ENCODE data around the gene OPCML.
A peak's percentile ranks its signal among the peaks of the same experiment; 100 is the strongest.

Gene OPCML

DNA sequence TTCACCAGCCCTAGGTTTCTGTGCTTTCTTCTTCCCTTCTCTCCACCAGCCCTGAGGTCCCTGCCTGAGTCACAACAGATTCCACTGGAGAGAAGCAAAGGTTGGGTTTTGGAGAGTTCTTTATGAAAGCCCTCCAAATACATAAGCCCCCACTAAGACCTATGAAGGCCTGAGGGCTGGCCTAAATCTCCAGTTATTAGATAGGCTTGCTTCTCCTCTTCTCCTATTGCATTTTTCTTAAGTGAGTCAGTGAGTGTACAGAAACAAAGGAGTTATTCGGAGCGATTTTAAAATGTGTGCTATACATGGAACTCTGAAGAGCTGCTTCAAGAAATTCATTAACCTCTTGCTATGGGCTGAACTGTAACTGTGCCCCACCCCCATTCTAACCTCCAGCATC, 1057.3 kb downstream of the OPCML start:
- H3K27ac ChIP-seq, result no peak overlapping the region
- no peak overlapping the region for H3K4me3 ChIP-seq (ENCODE audit: low read depth, low read length)
- no peak for DNase-seq
- TF ChIP-seq CTCF (IDR thresholded peaks at IDR 0.05; ENCODE audit: low read depth, low read length), result no peak
- no peaks in the 10 kb centered on the region for H3K36me3 ChIP-seq
- H3K27me3 ChIP-seq (ENCODE audit: insufficient read depth, low read depth, severe bottlenecking), result no peaks in the 10 kb centered on the region
- no peaks in the 10 kb centered on the region for H3K9me3 ChIP-seq (ENCODE audit: severe bottlenecking)

DNA sequence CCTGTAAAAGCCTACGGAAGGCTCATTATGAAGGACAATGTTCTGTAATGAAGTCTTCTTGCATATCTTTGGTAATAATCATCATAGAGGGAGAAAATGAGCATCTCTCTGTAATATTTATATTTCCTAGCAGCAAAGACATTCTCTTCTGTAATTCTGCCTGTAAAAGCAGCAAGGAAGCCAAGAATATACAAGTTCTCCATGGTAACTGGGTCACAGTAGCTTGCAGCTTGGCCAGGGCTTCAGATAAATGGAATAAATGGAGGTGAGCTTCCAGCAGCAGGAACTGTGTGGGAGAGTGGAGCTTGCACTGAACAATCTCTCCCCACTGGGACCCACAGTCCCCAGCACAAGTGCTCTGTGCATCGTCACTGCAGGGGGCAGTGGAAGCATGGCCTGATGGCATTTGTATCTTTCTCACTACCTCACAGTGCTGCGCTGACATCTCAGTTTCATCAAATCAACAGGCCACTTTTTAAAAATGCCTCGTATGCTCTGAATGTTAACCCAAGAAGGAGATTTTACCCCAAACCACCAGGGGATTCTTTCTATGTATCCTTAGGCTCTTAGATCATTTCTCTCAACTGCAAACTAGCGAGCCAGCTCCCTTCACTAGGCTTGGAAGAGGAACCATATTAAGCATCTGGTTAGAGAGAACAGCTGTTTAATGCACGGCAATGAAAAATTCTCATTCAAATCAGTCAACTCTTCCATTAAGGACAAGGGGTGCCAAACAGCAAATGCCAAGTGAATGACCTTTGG, 1059.7 kb downstream of the OPCML start:
- peak; percentile 44 for TF ChIP-seq CTCF (IDR thresholded peaks at IDR 0.05; ENCODE audit: low read depth, low read length)
- peak; percentile 16 for DNase-seq

GRCh38 chr11:132471466-132471865, 1060.8 kb downstream of the OPCML start:
- no peaks in the 10 kb centered on the region for H3K27me3 ChIP-seq (ENCODE audit: insufficient read depth, low read depth, severe bottlenecking)
- no peaks in the 10 kb centered on the region for H3K36me3 ChIP-seq
- H3K27ac ChIP-seq, result no peak overlapping the region
- no peak overlapping the region for H3K4me3 ChIP-seq (ENCODE audit: low read depth, low read length)
- no peaks in the 10 kb centered on the region for H3K9me3 ChIP-seq (ENCODE audit: severe bottlenecking)
- DNase-seq, result no peak
- no peak for TF ChIP-seq CTCF (IDR thresholded peaks at IDR 0.05; ENCODE audit: low read depth, low read length)

More for the DNA sequence above, 1059.7 kb downstream of the OPCML start:
- Histone ChIP-seq H3K9me3 (ENCODE audit: severe bottlenecking) (no peaks in the 10 kb centered on the region), H3K27ac (no peak overlapping the region), H3K27me3 (ENCODE audit: insufficient read depth, low read depth, severe bottlenecking) (no peaks in the 10 kb centered on the region), H3K4me3 (ENCODE audit: low read depth, low read length) (no peak overlapping the region), H3K36me3 (no peaks in the 10 kb centered on the region)

GRCh38 chr11:132466983-132467382, 1065.3 kb downstream of the OPCML start:
- Histone ChIP-seq H3K4me3 (ENCODE audit: low read depth, low read length) (no peak overlapping the region), H3K9me3 (ENCODE audit: severe bottlenecking) (no peaks in the 10 kb centered on the region), H3K27ac (no peak overlapping the region), H3K27me3 (ENCODE audit: insufficient read depth, low read depth, severe bottlenecking) (no peaks in the 10 kb centered on the region), H3K36me3 (no peaks in the 10 kb centered on the region)
- TF ChIP-seq CTCF (IDR thresholded peaks at IDR 0.05; ENCODE audit: low read depth, low read length), result no peak
- no peak for DNase-seq

DNA sequence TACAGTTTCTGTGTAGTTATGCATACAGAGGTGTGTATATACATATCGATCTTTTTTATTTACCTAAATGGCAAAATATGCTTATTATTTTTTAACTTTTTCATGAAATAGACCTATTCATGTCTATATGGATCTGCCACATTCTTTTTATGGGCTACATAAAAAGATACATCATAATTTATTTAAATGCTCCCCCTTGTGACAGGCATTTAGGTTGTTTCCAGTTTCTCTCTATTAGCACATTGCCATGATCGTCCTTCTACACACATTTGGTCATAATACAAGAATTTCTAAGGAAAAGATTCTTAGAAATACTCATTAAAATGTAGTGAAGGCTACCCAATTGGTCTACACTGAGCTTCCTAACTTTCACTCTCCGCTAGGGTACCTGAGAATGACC, 1067.4 kb downstream of the OPCML start:
- no peak overlapping the region for H3K27ac ChIP-seq
- TF ChIP-seq CTCF (IDR thresholded peaks at IDR 0.05; ENCODE audit: low read depth, low read length), result no peak
- no peaks in the 10 kb centered on the region for H3K27me3 ChIP-seq (ENCODE audit: insufficient read depth, low read depth, severe bottlenecking)
- H3K36me3 ChIP-seq, result no peaks in the 10 kb centered on the region
- no peaks in the 10 kb centered on the region for H3K9me3 ChIP-seq (ENCODE audit: severe bottlenecking)
- no peak for DNase-seq
- H3K4me3 ChIP-seq (ENCODE audit: low read depth, low read length), result no peak overlapping the region

DNA sequence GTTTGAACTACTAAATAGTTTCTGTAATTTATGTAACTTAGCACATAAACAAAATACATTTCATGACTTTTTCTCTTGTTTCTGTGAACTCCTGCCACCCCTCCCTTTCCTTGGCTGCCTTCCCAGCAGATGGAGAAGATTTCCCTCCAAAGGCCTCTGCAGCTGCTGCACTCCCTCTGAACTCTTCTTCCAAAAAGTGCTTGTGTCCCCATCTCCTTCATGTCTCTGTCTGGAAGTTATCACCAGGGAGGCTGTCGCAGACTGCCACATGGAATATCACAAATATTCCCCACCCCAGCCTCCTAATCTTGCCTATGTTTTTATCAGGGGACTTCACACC, 1068.3 kb downstream of the OPCML start:
- no peak for TF ChIP-seq CTCF (IDR thresholded peaks at IDR 0.05; ENCODE audit: low read depth, low read length)
- no peaks in the 10 kb centered on the region for H3K9me3 ChIP-seq (ENCODE audit: severe bottlenecking)
- no peaks in the 10 kb centered on the region for H3K27me3 ChIP-seq (ENCODE audit: insufficient read depth, low read depth, severe bottlenecking)
- H3K36me3 ChIP-seq, result no peaks in the 10 kb centered on the region
- H3K27ac ChIP-seq, result no peak overlapping the region
- no peak overlapping the region for H3K4me3 ChIP-seq (ENCODE audit: low read depth, low read length)
- no peak for DNase-seq

All from WERI-Rb-1 (cell line).